HG03432 (cell line): Measurements from ENCODE around the gene STRBP.
"Not testable (repeated sequence)": the region's sequence is repeated elsewhere in the genome, so short reads cannot be mapped to it uniquely, and the experiment has no call there.

Experiments used
- ATAC-seq: cut with Tn5 transposase; IDR thresholded peaks from one replicate; pipeline ENCODE4 v1.9.1; 2021; ENCODE audit warnings: mild to moderate bottlenecking, moderate library complexity; ENCODE audit not compliant: unreplicated experiment

Gene STRBP

GRCh38 chr9:123268465-123269259 lies at the start of gene STRBP:
STRBP (minus strand) TSS chr9:123268586; CDS start chr9:123184134, 84,452 bp downstream.
- ATAC-seq = peak; percentile 91

- no peak for ATAC-seq
These were observed 47.8 kb upstream of the STRBP start for GRCh38 chr9:123316053-123316718.

- no peak for ATAC-seq
These were observed 47.2 kb upstream of the STRBP start for GRCh38 chr9:123315635-123316034.

- ATAC-seq = no peak
These were observed 46.2 kb upstream of the STRBP start for GRCh38 chr9:123314617-123315016.

GRCh38 chr9:123312306-123312877 lies 44.0 kb upstream of the STRBP start:
- ATAC-seq = no peak

GRCh38 chr9:123311250-123311752 lies 42.9 kb upstream of the STRBP start:
- ATAC-seq = no peak

GRCh38 chr9:123310551-123311249 lies 42.3 kb upstream of the STRBP start:
- ATAC-seq = no peak

GRCh38 chr9:123309611-123310010 lies 41.2 kb upstream of the STRBP start:
- ATAC-seq = no peak

- no peak for ATAC-seq
These were observed 37.5 kb upstream of the STRBP start for GRCh38 chr9:123305879-123306278.

GRCh38 chr9:123304340-123304691 lies 35.9 kb upstream of the STRBP start:
- no peak for ATAC-seq

- no peak for ATAC-seq
These were observed 34.2 kb upstream of the STRBP start for GRCh38 chr9:123302348-123303214.

GRCh38 chr9:123301936-123302335 lies 33.5 kb upstream of the STRBP start:
- not testable (repeated sequence) for ATAC-seq

- no peak for ATAC-seq
These were observed 32.2 kb upstream of the STRBP start for GRCh38 chr9:123300554-123300953.

- no peak for ATAC-seq
These were observed 31.3 kb upstream of the STRBP start for GRCh38 chr9:123299558-123300126.

GRCh38 chr9:123296174-123296573 lies 27.8 kb upstream of the STRBP start:
- no peak for ATAC-seq

- no peak for ATAC-seq
These were observed 23.4 kb upstream of the STRBP start for GRCh38 chr9:123291736-123292135.

GRCh38 chr9:123290764-123291163 lies 22.4 kb upstream of the STRBP start:
- no peak for ATAC-seq

- no peak for ATAC-seq
These were observed 19.3 kb upstream of the STRBP start for GRCh38 chr9:123287639-123288038.

GRCh38 chr9:123286324-123286723 lies 17.9 kb upstream of the STRBP start:
- ATAC-seq = no peak

GRCh38 chr9:123284656-123285055 lies 16.3 kb upstream of the STRBP start:
- no peak for ATAC-seq
